Measurements from ENCODE around the gene PFN3.
"Not testable (repeated sequence)": the region's sequence is repeated elsewhere in the genome, so short reads cannot be mapped to it uniquely, and the experiment has no call there.

PFN3 gene

GRCh38 chr5:177423671-177424070, 23.2 kb upstream of the PFN3 start:
- no peak for DNase-seq

GRCh38 chr5:177421062-177421798, 20.8 kb upstream of the PFN3 start:
- no peak for DNase-seq

- DNase-seq, result not testable (repeated sequence)
Observed at GRCh38 chr5:177420472-177420871, 20.0 kb upstream of the PFN3 start.

- no peak for DNase-seq
Observed at GRCh38 chr5:177419046-177419445, 18.6 kb upstream of the PFN3 start.

GRCh38 chr5:177417081-177417480, 16.6 kb upstream of the PFN3 start:
- DNase-seq, result not testable (repeated sequence)

- no peak for DNase-seq
Observed at GRCh38 chr5:177414481-177414880, 14.0 kb upstream of the PFN3 start.

- no peak for DNase-seq
Observed at GRCh38 chr5:177412603-177413233, 12.3 kb upstream of the PFN3 start.

- DNase-seq, result no peak
Observed at GRCh38 chr5:177410575-177410974, 10.1 kb upstream of the PFN3 start.

- no peak for DNase-seq
Observed at GRCh38 chr5:177409043-177409801, 8.8 kb upstream of the PFN3 start, which contains the start of gene F12. F12 (minus strand) TSS chr5:177409564; CDS start chr5:177409527, 37 bp downstream.

- DNase-seq, result no peak
Observed at GRCh38 chr5:177405805-177406204, 5.3 kb upstream of the PFN3 start.

GRCh38 chr5:177405312-177405711, 4.9 kb upstream of the PFN3 start:
- DNase-seq, result no peak

- peak; percentile 42 for DNase-seq
Observed at GRCh38 chr5:177404641-177405179, 4.2 kb upstream of the PFN3 start.

- peak; percentile 94 for DNase-seq
Observed at GRCh38 chr5:177403792-177404640, 3.6 kb upstream of the PFN3 start.

GRCh38 chr5:177403102-177403791, 2.8 kb upstream of the PFN3 start:
- DNase-seq, result peak; percentile 88

- peak; percentile 98 for DNase-seq
Observed at GRCh38 chr5:177402271-177403043, 2.0 kb upstream of the PFN3 start.

- no peak for DNase-seq
Observed at GRCh38 chr5:177397875-177398390, 2.5 kb downstream of the PFN3 start.

- DNase-seq, result no peak
Observed at GRCh38 chr5:177396807-177397206, 3.7 kb downstream of the PFN3 start.

GRCh38 chr5:177396078-177396477, 4.4 kb downstream of the PFN3 start:
- DNase-seq, result no peak

GRCh38 chr5:177393990-177394389, 6.5 kb downstream of the PFN3 start:
- DNase-seq, result no peak

- DNase-seq, result no peak
Observed at GRCh38 chr5:177393206-177393765, 7.2 kb downstream of the PFN3 start.
